Hepatocyte (in vitro differentiated cells): Measurements from ENCODE around the gene ERGIC1.

Experiments used
- CTCF ChIP-seq: fragments of 200-600 bp; sonication (generic); IDR thresholded peaks from 2 replicates; pipeline ENCODE4 v1.5.1; 2016; ENCODE audit warnings: antibody characterized with exemption, mild to moderate bottlenecking; ENCODE audit not compliant: poor library complexity
- EZH2 ChIP-seq: fragments of 200-600 bp; sonication (generic); IDR thresholded peaks from 2 replicates; pipeline ENCODE4 v1.6.1; 2016; ENCODE audit warnings: antibody characterized with exemption, mild to moderate bottlenecking, borderline replicate concordance

GRCh38 chr5:172867761-172868435 lies 33.8 kb downstream of the ERGIC1 start:
- TF ChIP-seq CTCF (no peak), EZH2 (no peak)
